OCI-LY1 (cell line): ENCODE measurements around the gene NPB.

Source experiments
- H2AFZ ChIP-seq: fragments of 200-600 bp; sonication (generic), shearing (Covaris generic); 2 replicates; pipeline ENCODE4 v1.6.0; 2014; ENCODE audit warnings: antibody characterized with exemption, mild to moderate bottlenecking, low read length
- H3F3A ChIP-seq: fragments of 200-600 bp; sonication (generic), shearing (Covaris generic); 2 replicates; pipeline ENCODE4 v1.6.0; 2014; ENCODE audit warnings: mild to moderate bottlenecking, antibody characterized with exemption, low read length, moderate library complexity; ENCODE audit not compliant: insufficient read depth
- H3K27ac ChIP-seq: fragments of 200-600 bp; sonication (generic); 2 replicates; pipeline ENCODE4 v1.5.1; 2014; ENCODE audit warnings: low read length, mixed run types, mild to moderate bottlenecking, low read depth; ENCODE audit not compliant: poor library complexity, severe bottlenecking
- H3K27me3 ChIP-seq: fragments of 200-600 bp; sonication (generic); 2 replicates; pipeline ENCODE4 v1.6.0; 2014; ENCODE audit warnings: antibody characterized with exemption, mild to moderate bottlenecking, low read length, moderate library complexity; ENCODE audit not compliant: insufficient read depth
- H3K36me3 ChIP-seq: fragments of 200-600 bp; sonication (generic); 2 replicates; pipeline ENCODE4 v1.6.1; 2014; ENCODE audit warnings: mild to moderate bottlenecking, antibody characterized with exemption, low read length, moderate library complexity, mixed read lengths; ENCODE audit not compliant: insufficient read depth
- H3K4me1 ChIP-seq: fragments of 200-600 bp; sonication (generic); 2 replicates; pipeline ENCODE4 v1.5.1; 2014; ENCODE audit warnings: mild to moderate bottlenecking, low read length, moderate library complexity; ENCODE audit not compliant: insufficient read depth, severe bottlenecking
- H3K4me2 ChIP-seq: fragments of 200-600 bp; sonication (generic), shearing (Covaris generic); 2 replicates; pipeline ENCODE4 v1.6.1; 2014; ENCODE audit warnings: low read length
- H3K4me3 ChIP-seq: fragments of 200-600 bp; sonication (generic); 2 replicates; pipeline ENCODE4 v1.5.1; 2014; ENCODE audit warnings: low read length, low read depth, mild to moderate bottlenecking, mixed read lengths; ENCODE audit not compliant: poor library complexity, severe bottlenecking
- H3K79me2 ChIP-seq: fragments of 200-600 bp; shearing (Covaris generic); 2 replicates; pipeline ENCODE4 v1.6.1; 2016; ENCODE audit warnings: mixed run types, low read length, mixed read lengths; ENCODE audit not compliant: insufficient read depth
- H3K9ac ChIP-seq: fragments of 200-600 bp; sonication (generic), shearing (Covaris generic); 2 replicates; pipeline ENCODE4 v1.6.1; 2014; ENCODE audit warnings: mild to moderate bottlenecking, low read length, mixed read lengths
- H3K9me2 ChIP-seq: fragments of 200-600 bp; sonication (generic), shearing (Covaris generic); 2 replicates; pipeline ENCODE4 v1.6.1; 2014; ENCODE audit warnings: low read depth, mild to moderate bottlenecking, low read length, mixed read lengths
- H3K9me3 ChIP-seq: fragments of 200-600 bp; shearing (Covaris generic); 2 replicates; pipeline ENCODE4 v1.6.1; 2014; ENCODE audit warnings: low read length, mixed read lengths
- H4K20me1 ChIP-seq: fragments of 200-600 bp; sonication (generic), shearing (Covaris generic); 2 replicates; pipeline ENCODE4 v1.6.0; 2016; ENCODE audit warnings: mild to moderate bottlenecking, low read length; ENCODE audit not compliant: insufficient read depth
- EZH2 ChIP-seq: fragments of 200-600 bp; sonication (generic), shearing (Covaris generic); IDR thresholded peaks from 2 replicates; pipeline ENCODE4 v1.8.0; 2017; ENCODE audit warnings: borderline replicate concordance, mixed run types, mild to moderate bottlenecking, antibody characterized with exemption, low read length, moderate library complexity, mixed read lengths
- TF ChIP-seq, protein P1 (sequence below): fragments of 200-600 bp; sonication (generic), shearing (Covaris generic); IDR thresholded peaks from 2 replicates; pipeline ENCODE4 v1.5.1; 2017; ENCODE audit warnings: mild to moderate bottlenecking, antibody characterized with exemption, low read length, moderate library complexity, mixed read lengths

The NPB gene

DNA sequence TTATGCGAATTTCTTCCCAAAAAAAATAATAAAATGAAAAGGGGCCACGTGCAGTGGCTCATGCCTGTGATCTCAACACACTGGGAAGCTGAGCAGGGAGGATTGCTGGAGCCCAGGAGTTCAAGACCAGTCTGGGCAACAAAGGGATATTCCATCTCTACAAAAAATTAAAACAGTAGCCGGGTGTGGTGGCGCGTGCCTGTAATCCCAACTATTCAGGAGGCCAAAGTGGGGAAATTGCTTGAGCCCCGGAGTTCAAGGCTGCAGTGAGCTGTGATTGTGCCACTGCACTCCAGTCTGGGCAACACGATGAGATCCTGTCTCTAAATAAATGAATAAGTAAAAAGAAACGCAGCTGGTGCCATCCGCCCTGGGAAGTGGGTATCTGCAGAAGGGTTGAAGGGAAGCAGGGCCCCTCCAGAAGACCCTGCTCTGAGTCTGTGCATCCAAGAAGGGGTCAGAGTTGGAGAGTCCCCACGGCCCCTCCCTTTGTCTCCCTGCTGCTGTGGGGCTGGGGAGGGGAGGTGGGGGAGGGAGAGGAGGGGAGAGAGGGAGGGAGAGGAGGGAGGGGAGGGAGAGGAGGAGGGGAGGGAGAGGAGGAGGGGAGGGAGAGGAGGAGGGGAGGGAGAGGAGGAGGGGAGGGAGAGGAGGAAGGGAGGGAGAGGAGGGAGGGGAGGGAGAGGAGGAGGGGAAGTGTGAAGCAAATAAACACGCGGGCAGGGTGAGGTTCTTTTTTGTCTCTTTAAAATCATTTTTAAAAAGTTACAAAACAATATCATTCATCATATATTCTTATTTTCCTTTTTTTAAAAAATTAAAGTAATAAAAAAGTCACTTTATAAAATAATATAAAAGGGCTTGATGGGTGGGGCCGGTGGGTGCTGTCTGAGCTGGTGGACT, 50.0 kb downstream of the NPB start:
- Histone ChIP-seq H3K79me2 (no peaks in the 10 kb centered on the region), H3K9ac (no peak overlapping the region), H3K9me2 (no peaks in the 10 kb centered on the region), H3K4me2 (no peak overlapping the region), H3K4me1 (no peaks in the 10 kb centered on the region), H3K9me3 (no peaks in the 10 kb centered on the region), H3K4me3 (no peak overlapping the region), H3K27ac (no peak overlapping the region), H2AFZ (no peak overlapping the region), H3K36me3 (no peaks in the 10 kb centered on the region), H3F3A (no peaks in the 10 kb centered on the region), H3K27me3 (peaks cover 6% of the 10 kb centered on the region; the same call in 1 of the 2 replicates), H4K20me1 (no peaks in the 10 kb centered on the region)
- TF ChIP-seq, protein P1, sequence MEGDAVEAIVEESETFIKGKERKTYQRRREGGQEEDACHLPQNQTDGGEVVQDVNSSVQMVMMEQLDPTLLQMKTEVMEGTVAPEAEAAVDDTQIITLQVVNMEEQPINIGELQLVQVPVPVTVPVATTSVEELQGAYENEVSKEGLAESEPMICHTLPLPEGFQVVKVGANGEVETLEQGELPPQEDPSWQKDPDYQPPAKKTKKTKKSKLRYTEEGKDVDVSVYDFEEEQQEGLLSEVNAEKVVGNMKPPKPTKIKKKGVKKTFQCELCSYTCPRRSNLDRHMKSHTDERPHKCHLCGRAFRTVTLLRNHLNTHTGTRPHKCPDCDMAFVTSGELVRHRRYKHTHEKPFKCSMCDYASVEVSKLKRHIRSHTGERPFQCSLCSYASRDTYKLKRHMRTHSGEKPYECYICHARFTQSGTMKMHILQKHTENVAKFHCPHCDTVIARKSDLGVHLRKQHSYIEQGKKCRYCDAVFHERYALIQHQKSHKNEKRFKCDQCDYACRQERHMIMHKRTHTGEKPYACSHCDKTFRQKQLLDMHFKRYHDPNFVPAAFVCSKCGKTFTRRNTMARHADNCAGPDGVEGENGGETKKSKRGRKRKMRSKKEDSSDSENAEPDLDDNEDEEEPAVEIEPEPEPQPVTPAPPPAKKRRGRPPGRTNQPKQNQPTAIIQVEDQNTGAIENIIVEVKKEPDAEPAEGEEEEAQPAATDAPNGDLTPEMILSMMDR, result no peak
- no peak for TF ChIP-seq EZH2
